HEK293 (cell line): ENCODE data around the gene CEP41.

Source experiments
- CTCF ChIA-PET: fragments of 350-600 bp; formaldehyde crosslinking; extraction: SDS; loops from one replicate; lab custom pipeline; 2021; ENCODE audit warnings: antibody characterized with exemption; lab: Yijun Ruan, JAX
- POLR2A ChIA-PET: fragments of 300-600 bp; formaldehyde crosslinking; extraction: SDS; loops from one replicate; lab custom pipeline; 2020; ENCODE audit warnings: antibody characterized with exemption, inconsistent platforms; lab: Yijun Ruan, JAX
- H3K27ac ChIP-seq: fragments of 200-500 bp; sonication (Bioruptor generic); 2 replicates; pipeline ENCODE4 v1.5.1; 2014; ENCODE audit warnings: low read depth, low read length, control low read depth, inconsistent platforms; ENCODE audit errors: extremely low read depth
- H3K36me3 ChIP-seq, 2 experiments: fragments of 200-500 bp in 1 of 2; sonication (Bioruptor generic) in 1 of 2; 1 replicate in 1 of 2; 2 replicates in 1 of 2; pipeline ENCODE4 v1.5.1; 2014 to 2017; ENCODE audit warnings: inconsistent platforms in 2 of 2, low read length in 2 of 2; ENCODE audit not compliant: control insufficient read depth in 2 of 2, insufficient read depth in 1 of 2
- H3K4me1 ChIP-seq: fragments of 200-500 bp; sonication (Bioruptor generic); 2 replicates; pipeline ENCODE4 v1.5.1; 2014; ENCODE audit warnings: mild to moderate bottlenecking, low read length, inconsistent platforms; ENCODE audit not compliant: control insufficient read depth, insufficient read depth
- H3K4me3 ChIP-seq: 2 replicates; pipeline ENCODE4 v1.5.1; 2011; ENCODE audit warnings: low read depth, mild to moderate bottlenecking, control low read depth, low read length, moderate library complexity
- H3K9me3 ChIP-seq: fragments of 200-500 bp; sonication (Bioruptor generic); 2 replicates; pipeline ENCODE4 v1.5.1; 2014; ENCODE audit warnings: low read depth, low read length, inconsistent platforms; ENCODE audit not compliant: control insufficient read depth, insufficient read depth
- IKZF3 ChIP-seq: fragments of 450-650 bp; IDR thresholded peaks from 2 replicates; pipeline ENCODE4 v1.5.0; 2018; ENCODE audit warnings: missing biosample characterization, mild to moderate bottlenecking, missing genetic modification characterization, moderate library complexity
- OSR2 ChIP-seq: fragments of 450-650 bp; formaldehyde crosslinking; IDR thresholded peaks from 2 replicates; pipeline ENCODE4 v1.5.1; 2016; ENCODE audit warnings: missing biosample characterization, missing genetic modification characterization
- ZNF10 ChIP-seq: fragments of 450-650 bp; formaldehyde crosslinking; IDR thresholded peaks from 2 replicates; pipeline ENCODE4 v1.5.1; 2017; ENCODE audit warnings: missing biosample characterization, missing genetic modification characterization
- ZNF169 ChIP-seq: fragments of 450-650 bp; formaldehyde crosslinking; IDR thresholded peaks from 2 replicates; pipeline ENCODE4 v1.5.1; 2016; ENCODE audit warnings: missing biosample characterization, missing genetic modification characterization
- ZNF174 ChIP-seq: fragments of 450-650 bp; formaldehyde crosslinking; IDR thresholded peaks from 2 replicates; pipeline ENCODE4 v1.5.0; 2017; ENCODE audit warnings: missing biosample characterization, mild to moderate bottlenecking, missing genetic modification characterization
- ZNF211 ChIP-seq: fragments of 450-650 bp; formaldehyde crosslinking; IDR thresholded peaks from 2 replicates; pipeline ENCODE4 v1.5.1; 2016; ENCODE audit warnings: low read depth, missing biosample characterization, missing genetic modification characterization
- ZNF221 ChIP-seq: fragments of 450-650 bp; formaldehyde crosslinking; IDR thresholded peaks from 2 replicates; pipeline ENCODE4 v1.5.1; 2017; ENCODE audit warnings: missing biosample characterization, missing genetic modification characterization, borderline replicate concordance
- ZNF302 ChIP-seq: fragments of 450-650 bp; formaldehyde crosslinking; IDR thresholded peaks from 2 replicates; pipeline ENCODE4 v1.5.1; 2016; ENCODE audit warnings: missing biosample characterization, missing genetic modification characterization, low read depth
- ZNF585B ChIP-seq: fragments of 450-650 bp; formaldehyde crosslinking; IDR thresholded peaks from 2 replicates; pipeline ENCODE4 v1.5.1; 2016; ENCODE audit warnings: missing biosample characterization, missing genetic modification characterization
- ZNF600 ChIP-seq: fragments of 450-650 bp; formaldehyde crosslinking; IDR thresholded peaks from 2 replicates; pipeline ENCODE4 v1.5.1; 2016; ENCODE audit warnings: missing biosample characterization, missing genetic modification characterization
- ZNF670 ChIP-seq: fragments of 450-650 bp; formaldehyde crosslinking; IDR thresholded peaks from 2 replicates; pipeline ENCODE4 v1.5.1; 2016; ENCODE audit warnings: missing biosample characterization, missing genetic modification characterization, low read depth
- ZNF677 ChIP-seq: fragments of 450-650 bp; IDR thresholded peaks from 2 replicates; pipeline ENCODE4 v1.5.0; 2018; ENCODE audit warnings: missing biosample characterization, mild to moderate bottlenecking, missing genetic modification characterization, moderate library complexity
- TF ChIP-seq, protein P1 (sequence below): fragments of 450-650 bp; formaldehyde crosslinking; optimal IDR thresholded peaks from 2 replicates; pipeline ENCODE3; 2016; ENCODE audit warnings: missing biosample characterization, mild to moderate bottlenecking, missing genetic modification characterization
- TF ChIP-seq, protein P2 (sequence below): fragments of 450-650 bp; formaldehyde crosslinking; IDR thresholded peaks from 2 replicates; pipeline ENCODE4 v1.5.1; 2016; ENCODE audit warnings: missing biosample characterization, missing genetic modification characterization, low read depth
- TF ChIP-seq, protein P3 (sequence below): fragments of 450-650 bp; formaldehyde crosslinking; IDR thresholded peaks from 2 replicates; pipeline ENCODE4 v1.5.1; 2016; ENCODE audit warnings: missing biosample characterization, missing genetic modification characterization
- TF ChIP-seq, protein P4 (sequence below): fragments of 450-650 bp; formaldehyde crosslinking; IDR thresholded peaks from 2 replicates; pipeline ENCODE4 v1.5.1; 2016; ENCODE audit warnings: missing biosample characterization, missing genetic modification characterization

The CEP41 gene

DNA sequence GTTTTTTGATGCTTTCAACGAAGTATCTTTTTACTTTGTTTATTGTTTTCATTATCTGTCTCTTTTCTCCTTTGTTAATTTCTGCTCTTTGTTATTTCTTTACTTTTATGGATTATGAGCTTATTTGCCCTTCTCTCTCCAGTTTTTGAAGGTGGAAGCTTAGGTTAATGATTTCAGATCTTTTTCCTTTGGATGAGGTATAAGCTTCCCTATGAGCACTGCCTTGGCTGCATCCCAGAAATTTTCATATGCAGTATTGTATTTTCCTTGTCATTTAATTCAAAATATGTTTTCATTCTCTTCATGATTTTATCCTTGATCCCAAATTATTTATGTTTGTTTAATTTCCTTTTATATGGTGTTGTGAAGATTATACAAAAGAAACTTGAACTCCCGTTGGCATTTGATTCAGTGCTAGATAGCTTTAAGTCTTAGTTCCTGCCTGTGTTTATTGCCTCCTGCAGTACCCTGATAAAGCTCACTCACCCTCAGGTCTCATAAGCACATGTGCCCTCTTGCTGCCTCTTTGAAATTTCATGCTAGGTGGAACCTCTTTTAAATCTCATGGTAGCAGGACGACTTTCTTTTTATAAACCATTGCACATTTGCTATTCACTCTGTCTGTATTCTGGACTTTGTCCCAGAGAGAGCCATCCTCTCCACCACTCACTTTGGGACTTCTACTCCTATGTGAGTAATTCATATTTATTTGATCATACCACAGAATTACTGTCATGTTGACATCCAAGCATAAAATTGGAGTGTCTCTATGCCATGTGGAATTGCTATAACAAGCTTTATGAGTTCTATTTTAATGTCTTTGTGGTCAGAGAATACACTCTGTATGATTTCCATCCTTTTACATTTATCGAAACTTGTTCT is 23.0 kb upstream of the CEP41 start:
- Histone ChIP-seq H3K4me3 (no peak overlapping the region), H3K27ac (no peak overlapping the region), H3K36me3 (no peaks in the 10 kb centered on the region), H3K4me1 (no peaks in the 10 kb centered on the region), H3K9me3 (no peaks in the 10 kb centered on the region)
- ChIA-PET CTCF (interaction anchor here (0.5 to 0.7 kb wide), 2 partner anchors 220 to 401 kb away, joined by 3 to 4 read pairs; no protein-coding TSS in a partner anchor), POLR2A (no interaction called here)
- TF ChIP-seq, protein P1, sequence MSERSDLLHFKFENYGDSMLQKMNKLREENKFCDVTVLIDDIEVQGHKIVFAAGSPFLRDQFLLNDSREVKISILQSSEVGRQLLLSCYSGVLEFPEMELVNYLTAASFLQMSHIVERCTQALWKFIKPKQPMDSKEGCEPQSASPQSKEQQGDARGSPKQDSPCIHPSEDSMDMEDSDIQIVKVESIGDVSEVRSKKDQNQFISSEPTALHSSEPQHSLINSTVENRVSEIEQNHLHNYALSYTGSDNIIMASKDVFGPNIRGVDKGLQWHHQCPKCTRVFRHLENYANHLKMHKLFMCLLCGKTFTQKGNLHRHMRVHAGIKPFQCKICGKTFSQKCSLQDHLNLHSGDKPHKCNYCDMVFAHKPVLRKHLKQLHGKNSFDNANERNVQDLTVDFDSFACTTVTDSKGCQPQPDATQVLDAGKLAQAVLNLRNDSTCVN (tag by site-specific recombination) = no peak

DNA sequence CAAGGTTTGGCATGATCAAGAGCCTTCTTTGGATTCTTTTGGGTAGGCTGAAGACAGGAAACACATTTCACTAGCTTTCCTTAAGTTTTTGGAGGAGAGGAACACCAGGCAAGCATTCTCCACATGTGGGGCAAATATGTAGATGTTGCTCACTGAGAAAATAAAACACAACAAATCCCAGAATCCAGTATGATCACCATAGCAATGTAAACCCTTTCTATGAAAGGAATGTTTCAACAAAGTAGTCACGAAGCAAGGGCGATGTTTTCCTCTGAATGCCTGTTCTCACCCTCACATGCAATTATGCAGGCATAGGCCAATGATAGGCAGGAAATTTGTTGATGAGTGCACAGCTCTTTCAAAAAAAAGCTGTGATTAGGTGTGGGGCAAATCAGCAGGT is 20.5 kb upstream of the CEP41 start:
- H3K4me1 ChIP-seq = no peaks in the 10 kb centered on the region
- CTCF ChIA-PET = interaction anchor here (0.7 kb wide), 1 partner anchor 157 kb away, joined by 4 read pairs; no protein-coding TSS in a partner anchor
- no peak for TF ChIP-seq ZNF670 (tag by site-specific recombination)
- no peak for TF ChIP-seq ZNF600 (tag by site-specific recombination)
- no peak for TF ChIP-seq ZNF302 (tag by site-specific recombination)
- TF ChIP-seq ZNF211 = no peak
- TF ChIP-seq IKZF3 = no peak
- no peak for TF ChIP-seq ZNF174 (tag by site-specific recombination)
- TF ChIP-seq ZNF169 (tag by site-specific recombination) = no peak
- TF ChIP-seq, protein P2, sequence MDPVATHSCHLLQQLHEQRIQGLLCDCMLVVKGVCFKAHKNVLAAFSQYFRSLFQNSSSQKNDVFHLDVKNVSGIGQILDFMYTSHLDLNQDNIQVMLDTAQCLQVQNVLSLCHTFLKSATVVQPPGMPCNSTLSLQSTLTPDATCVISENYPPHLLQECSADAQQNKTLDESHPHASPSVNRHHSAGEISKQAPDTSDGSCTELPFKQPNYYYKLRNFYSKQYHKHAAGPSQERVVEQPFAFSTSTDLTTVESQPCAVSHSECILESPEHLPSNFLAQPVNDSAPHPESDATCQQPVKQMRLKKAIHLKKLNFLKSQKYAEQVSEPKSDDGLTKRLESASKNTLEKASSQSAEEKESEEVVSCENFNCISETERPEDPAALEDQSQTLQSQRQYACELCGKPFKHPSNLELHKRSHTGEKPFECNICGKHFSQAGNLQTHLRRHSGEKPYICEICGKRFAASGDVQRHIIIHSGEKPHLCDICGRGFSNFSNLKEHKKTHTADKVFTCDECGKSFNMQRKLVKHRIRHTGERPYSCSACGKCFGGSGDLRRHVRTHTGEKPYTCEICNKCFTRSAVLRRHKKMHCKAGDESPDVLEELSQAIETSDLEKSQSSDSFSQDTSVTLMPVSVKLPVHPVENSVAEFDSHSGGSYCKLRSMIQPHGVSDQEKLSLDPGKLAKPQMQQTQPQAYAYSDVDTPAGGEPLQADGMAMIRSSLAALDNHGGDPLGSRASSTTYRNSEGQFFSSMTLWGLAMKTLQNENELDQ (tag by site-specific recombination) = no peak
- H3K27ac ChIP-seq = no peak overlapping the region
- H3K36me3 ChIP-seq = no peaks in the 10 kb centered on the region
- POLR2A ChIA-PET = no interaction called here
- no peak overlapping the region for H3K4me3 ChIP-seq
- no peaks in the 10 kb centered on the region for H3K9me3 ChIP-seq

DNA sequence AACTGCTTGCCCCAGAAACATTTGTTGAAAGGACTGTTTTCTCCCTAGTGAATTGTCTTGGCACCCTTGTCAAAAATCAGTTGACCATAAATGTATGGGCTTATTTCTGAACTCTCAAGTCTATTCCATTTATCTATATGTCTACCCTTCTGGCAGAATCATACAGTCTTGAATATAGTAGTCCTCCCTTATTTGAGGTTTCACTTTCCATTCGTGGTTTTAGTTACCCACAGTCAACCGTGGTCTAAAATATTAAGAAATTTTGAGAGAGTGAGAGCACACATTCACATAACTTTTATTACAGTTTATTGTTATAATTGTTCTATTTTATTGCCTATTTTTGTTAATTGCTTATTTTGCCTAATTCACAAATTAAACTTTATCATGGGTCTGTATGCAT is 17.4 kb upstream of the CEP41 start:
- Histone ChIP-seq H3K9me3 (no peaks in the 10 kb centered on the region), H3K27ac (no peak overlapping the region), H3K4me3 (no peak overlapping the region), H3K4me1 (no peaks in the 10 kb centered on the region), H3K36me3 (no peaks in the 10 kb centered on the region)
- TF ChIP-seq OSR2 (tag by site-specific recombination) = no peak
- no peak for TF ChIP-seq ZNF10 (tag by site-specific recombination)
- TF ChIP-seq, protein P3, sequence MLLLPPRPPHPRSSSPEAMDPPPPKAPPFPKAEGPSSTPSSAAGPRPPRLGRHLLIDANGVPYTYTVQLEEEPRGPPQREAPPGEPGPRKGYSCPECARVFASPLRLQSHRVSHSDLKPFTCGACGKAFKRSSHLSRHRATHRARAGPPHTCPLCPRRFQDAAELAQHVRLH (tag by site-specific recombination) = no peak
- no peak for TF ChIP-seq ZNF585B (tag by site-specific recombination)
- TF ChIP-seq, protein P4, sequence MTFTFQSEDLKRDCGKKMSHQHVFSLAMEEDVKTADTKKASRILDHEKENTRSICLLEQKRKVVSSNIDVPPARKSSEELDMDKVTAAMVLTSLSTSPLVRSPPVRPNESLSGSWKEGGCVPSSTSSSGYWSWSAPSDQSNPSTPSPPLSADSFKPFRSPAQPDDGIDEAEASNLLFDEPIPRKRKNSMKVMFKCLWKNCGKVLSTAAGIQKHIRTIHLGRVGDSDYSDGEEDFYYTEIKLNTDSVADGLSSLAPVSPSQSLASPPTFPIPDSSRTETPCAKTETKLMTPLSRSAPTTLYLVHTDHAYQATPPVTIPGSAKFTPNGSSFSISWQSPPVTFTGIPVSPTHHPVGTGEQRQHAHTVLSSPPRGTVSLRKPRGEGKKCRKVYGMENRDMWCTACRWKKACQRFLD (tag by site-specific recombination) = no peak
- TF ChIP-seq ZNF221 = no peak
- TF ChIP-seq ZNF677 = no peak
- ChIA-PET CTCF (no interaction called here), POLR2A (no interaction called here)
